GM23338 (cell line): ENCODE results near the gene NPAS3.

Source experiments
- CREB1 ChIP-seq: fragments of 250-450 bp; sonication (Bioruptor Pico); IDR thresholded peaks from 2 replicates; pipeline ENCODE4 v1.5.0; 2020; ENCODE audit warnings: low read depth, mild to moderate bottlenecking, moderate library complexity
- CTCF ChIP-seq, 2 experiments: fragments of 200-600 bp in 1 of 2; sonication (generic) in 1 of 2; conservative IDR thresholded peaks; 2 replicates each; pipeline versions ENCODE4 v1.5.1 to v1.6.1; 2016 to 2017; ENCODE audit warnings: antibody characterized with exemption in 2 of 2, low read depth in 2 of 2, mild to moderate bottlenecking in 2 of 2, moderate library complexity in 1 of 2
- REST ChIP-seq: IDR thresholded peaks from one replicate; pipeline ENCODE4 v1.6.1; 2018; ENCODE audit warnings: antibody characterized with exemption; ENCODE audit not compliant: unreplicated experiment

- TF ChIP-seq CTCF (conservative IDR thresholded peaks at IDR 0.05; ENCODE audit: low read depth in 2 of 2) (no peak), REST (no peak), CREB1 (CRISPR knock-in tag) (no peak)
Observed at GRCh38 chr14:33836900-33837577, 898.4 kb downstream of the NPAS3 start.
